DLD1 (cell line): ENCODE measurements around the gene DOCK4.

Experiments
- in situ Hi-C: cut with HindIII; loops from 2 replicates; pipeline ENCODE4 v1.10.0; 2017; ENCODE audit warnings: low sequenced_read_pairs

DOCK4 gene

GRCh38 chr7:111783854-111784253 is 422.3 kb downstream of the DOCK4 start:
- in situ Hi-C loops: no loop called here

GRCh38 chr7:111780527-111780926 is 425.7 kb downstream of the DOCK4 start:
- in situ Hi-C loops: no loop called here

- in situ Hi-C loops: no loop called here
Observed at GRCh38 chr7:111775206-111775605, 431.0 kb downstream of the DOCK4 start.

GRCh38 chr7:111772716-111773115 is 433.5 kb downstream of the DOCK4 start:
- in situ Hi-C loops: loop anchor here (25.0 kb wide), 1 partner anchor 640 kb away; no protein-coding TSS in a partner anchor

- in situ Hi-C loops: loop anchor here (25.0 kb wide), 1 partner anchor 641 kb away; no protein-coding TSS in a partner anchor
Observed at GRCh38 chr7:111771638-111772037, 434.6 kb downstream of the DOCK4 start.

GRCh38 chr7:111770116-111770515 is 436.1 kb downstream of the DOCK4 start:
- in situ Hi-C loops: loop anchor here (25.0 kb wide), 1 partner anchor 642 kb away; no protein-coding TSS in a partner anchor

GRCh38 chr7:111765751-111766643 is 440.2 kb downstream of the DOCK4 start:
- in situ Hi-C loops: loop anchor here (25.0 kb wide), 1 partner anchor 646 kb away; no protein-coding TSS in a partner anchor

- in situ Hi-C loops: loop anchor here (25.0 kb wide), 1 partner anchor 649 kb away; no protein-coding TSS in a partner anchor
Observed at GRCh38 chr7:111763221-111763801, 442.9 kb downstream of the DOCK4 start.

- in situ Hi-C loops: loop anchor here (25.0 kb wide), 1 partner anchor 650 kb away; no protein-coding TSS in a partner anchor
Observed at GRCh38 chr7:111762799-111763198, 443.4 kb downstream of the DOCK4 start.

GRCh38 chr7:111762211-111762610 is 444.0 kb downstream of the DOCK4 start:
- in situ Hi-C loops: loop anchor here (25.0 kb wide), 1 partner anchor 650 kb away; no protein-coding TSS in a partner anchor

- in situ Hi-C loops: loop anchor here (25.0 kb wide), 1 partner anchor 652 kb away; no protein-coding TSS in a partner anchor
Observed at GRCh38 chr7:111760043-111760442, 446.2 kb downstream of the DOCK4 start.

- in situ Hi-C loops: loop anchor here (25.0 kb wide), 1 partner anchor 654 kb away; no protein-coding TSS in a partner anchor
Observed at GRCh38 chr7:111758332-111758731, 447.9 kb downstream of the DOCK4 start.

GRCh38 chr7:111756687-111757178 is 449.5 kb downstream of the DOCK4 start:
- in situ Hi-C loops: loop anchor here (25.0 kb wide), 1 partner anchor 656 kb away; no protein-coding TSS in a partner anchor

GRCh38 chr7:111755383-111755782 is 450.8 kb downstream of the DOCK4 start:
- in situ Hi-C loops: loop anchor here (25.0 kb wide), 1 partner anchor 657 kb away; no protein-coding TSS in a partner anchor

GRCh38 chr7:111753968-111754367 is 452.2 kb downstream of the DOCK4 start:
- in situ Hi-C loops: loop anchor here (25.0 kb wide), 1 partner anchor 658 kb away; no protein-coding TSS in a partner anchor

GRCh38 chr7:111752022-111752582 is 454.1 kb downstream of the DOCK4 start:
- in situ Hi-C loops: loop anchor here (25.0 kb wide), 1 partner anchor 660 kb away; no protein-coding TSS in a partner anchor

- in situ Hi-C loops: loop anchor here (25.0 kb wide), 1 partner anchor 661 kb away; no protein-coding TSS in a partner anchor
Observed at GRCh38 chr7:111750878-111751277, 455.3 kb downstream of the DOCK4 start.

GRCh38 chr7:111750228-111750627 is 456.0 kb downstream of the DOCK4 start:
- in situ Hi-C loops: loop anchor here (25.0 kb wide), 1 partner anchor 662 kb away; no protein-coding TSS in a partner anchor

GRCh38 chr7:111749625-111750024 is 456.6 kb downstream of the DOCK4 start:
- in situ Hi-C loops: loop anchor here (25.0 kb wide), 1 partner anchor 663 kb away; no protein-coding TSS in a partner anchor

GRCh38 chr7:111747718-111748117 is 458.5 kb downstream of the DOCK4 start:
- in situ Hi-C loops: no loop called here
